H54 (cell line): ENCODE measurements around the gene AKAP5.

Experiments used
- DNase-seq: peaks from one replicate; pipeline ENCODE4 v3.0.0; 2011; ENCODE audit warnings: low spot score, mixed read lengths; ENCODE audit not compliant: insufficient read length
- FAIRE-seq: peaks from 3 replicates; lab custom pipeline; 2011; peaks lifted over from hg19 to GRCh38; lab: Jason Lieb, UNC
- POLR2A ChIP-seq: IDR thresholded peaks from 2 replicates; pipeline ENCODE4 v1.6.1; 2011; ENCODE audit warnings: low read depth, mild to moderate bottlenecking, low read length

The AKAP5 gene

GRCh38 chr14:64465191-64465822 is at the start of gene AKAP5:
TSS of gene AKAP5 (plus strand) at chr14:64465499. CDS start at chr14:64468395, 2,896 bp downstream.
- no peak for TF ChIP-seq POLR2A
- DNase-seq (peak; percentile 44), FAIRE-seq (no peak)

GRCh38 chr14:64416348-64416932 is 48.9 kb upstream of the AKAP5 start:
- no peak for DNase-seq
- no peak for TF ChIP-seq POLR2A
- FAIRE-seq: no peak

- DNase-seq: no peak
- peak; percentile 58 for FAIRE-seq
- TF ChIP-seq POLR2A: no peak
Observed at GRCh38 chr14:64417055-64417770, 48.1 kb upstream of the AKAP5 start.

GRCh38 chr14:64417771-64418125 is 47.6 kb upstream of the AKAP5 start:
- DNase-seq: no peak
- no peak for TF ChIP-seq POLR2A
- no peak for FAIRE-seq

- FAIRE-seq: no peak
- DNase-seq: no peak
- TF ChIP-seq POLR2A: no peak
Observed at GRCh38 chr14:64419003-64419402, 46.3 kb upstream of the AKAP5 start.

- FAIRE-seq (no peak), DNase-seq (no peak)
- no peak for TF ChIP-seq POLR2A
Observed at GRCh38 chr14:64421166-64421565, 44.1 kb upstream of the AKAP5 start.

- no peak for TF ChIP-seq POLR2A
- DNase-seq (no peak), FAIRE-seq (no peak)
Observed at GRCh38 chr14:64422005-64422404, 43.3 kb upstream of the AKAP5 start.

GRCh38 chr14:64422756-64423155 is 42.5 kb upstream of the AKAP5 start:
- DNase-seq (no peak), FAIRE-seq (no peak)
- TF ChIP-seq POLR2A: no peak

GRCh38 chr14:64423987-64424386 is 41.3 kb upstream of the AKAP5 start:
- FAIRE-seq (no peak), DNase-seq (no peak)
- no peak for TF ChIP-seq POLR2A

GRCh38 chr14:64434528-64434927 is 30.8 kb upstream of the AKAP5 start:
- DNase-seq (no peak), FAIRE-seq (no peak)
- no peak for TF ChIP-seq POLR2A

- no peak for TF ChIP-seq POLR2A
- DNase-seq (peak; percentile 56), FAIRE-seq (peak; percentile 97)
Observed at GRCh38 chr14:64438181-64438841, 27.0 kb upstream of the AKAP5 start.

GRCh38 chr14:64439141-64439540 is 26.2 kb upstream of the AKAP5 start:
- DNase-seq: no peak
- no peak for FAIRE-seq
- no peak for TF ChIP-seq POLR2A

GRCh38 chr14:64440494-64440893 is 24.8 kb upstream of the AKAP5 start:
- no peak for TF ChIP-seq POLR2A
- no peak for DNase-seq
- FAIRE-seq: no peak

- no peak for DNase-seq
- FAIRE-seq: no peak
- TF ChIP-seq POLR2A: no peak
Observed at GRCh38 chr14:64442300-64442988, 22.9 kb upstream of the AKAP5 start.

GRCh38 chr14:64444140-64444539 is 21.2 kb upstream of the AKAP5 start:
- no peak for DNase-seq

More at GRCh38 chr14:64444140-64444539, 21.2 kb upstream of the AKAP5 start:
- TF ChIP-seq POLR2A: no peak
- no peak for FAIRE-seq
